SK-N-SH (cell line): Measurements from ENCODE around the gene TANC1. TPM values are rescaled to one million over a fixed set of nuclear protein-coding genes. Genes with fewer than 3 reads are reported as not detected.

Experiments
- CTCF ChIA-PET: fragments of 300-600, 350-600 bp; formaldehyde crosslinking; extraction: SDS; loops from one replicate; lab custom pipeline; 2021; lab: Yijun Ruan, JAX
- POLR2A ChIA-PET: fragments of 350-600 bp; sonication (Branson Sonifier 250); formaldehyde crosslinking; extraction: SDS; loops from one replicate; lab custom pipeline; 2020; ENCODE audit warnings: antibody characterized with exemption, inconsistent platforms; lab: Yijun Ruan, JAX
- DNase-seq: peaks from one replicate; pipeline ENCODE4 v3.0.0; 2012
- H2AFZ ChIP-seq: fragments of 200-600 bp; sonication (generic); 2 replicates; pipeline ENCODE4 v1.8.1; 2016; ENCODE audit warnings: antibody characterized with exemption, mild to moderate bottlenecking, low read depth
- H3F3A ChIP-seq: fragments of 200-600 bp; sonication (generic); replicated peaks from 2 replicates; pipeline ENCODE3; 2016; ENCODE audit warnings: antibody characterized with exemption, mild to moderate bottlenecking; ENCODE audit not compliant: insufficient read depth
- H3K27ac ChIP-seq, 2 experiments: fragments of 200-500 bp in 1 of 2; fragments of 200-600 bp in 1 of 2; sonication (Bioruptor generic) in 1 of 2; sonication (generic), shearing (Covaris generic) in 1 of 2; 2 replicates each; pipeline versions ENCODE4 v1.5.1 to v1.6.1; 2014 to 2016; ENCODE audit warnings: low read depth in 2 of 2, inconsistent platforms in 1 of 2, low read length in 1 of 2, mild to moderate bottlenecking in 1 of 2, mixed read lengths in 1 of 2
- H3K27me3 ChIP-seq: fragments of 200-600 bp; sonication (generic), shearing (Covaris generic); 2 replicates; pipeline ENCODE4 v1.6.1; 2016; ENCODE audit warnings: mixed run types; ENCODE audit not compliant: insufficient read depth
- H3K36me3 ChIP-seq, 2 experiments: fragments of 200-500 bp in 1 of 2; fragments of 200-600 bp in 1 of 2; sonication (Bioruptor generic) in 1 of 2; sonication (generic) in 1 of 2; replicated peaks in 1 of 2; 2 replicates each; pipeline versions ENCODE3 to v1.5.1; 2014 to 2016; ENCODE audit warnings: low read length in 1 of 2, mild to moderate bottlenecking in 1 of 2; ENCODE audit not compliant: insufficient read depth in 2 of 2, control insufficient read depth in 1 of 2
- H3K4me1 ChIP-seq, 2 experiments: fragments of 200-500 bp in 1 of 2; fragments of 200-600 bp in 1 of 2; sonication (Bioruptor generic) in 1 of 2; sonication (generic), shearing (Covaris generic) in 1 of 2; 2 replicates each; pipeline versions ENCODE4 v1.5.1 to v1.6.1; 2014 to 2016; ENCODE audit warnings: low read depth in 1 of 2, low read length in 1 of 2, mixed run types in 1 of 2; ENCODE audit not compliant: insufficient read depth in 2 of 2, control insufficient read depth in 1 of 2
- H3K4me2 ChIP-seq: fragments of 200-600 bp; sonication (generic), shearing (Covaris generic); 2 replicates; pipeline ENCODE4 v1.6.1; 2017; ENCODE audit warnings: mixed run types
- H3K4me3 ChIP-seq, 2 experiments: fragments of 200-500 bp in 1 of 2; fragments of 200-600 bp in 1 of 2; sonication (Bioruptor generic) in 1 of 2; sonication (generic), shearing (Covaris generic) in 1 of 2; 2 replicates each; pipeline versions ENCODE4 v1.5.1 to v1.8.1; 2014 to 2016; ENCODE audit warnings: low read depth in 2 of 2, inconsistent platforms in 1 of 2, low read length in 1 of 2, mild to moderate bottlenecking in 1 of 2, mixed read lengths in 1 of 2, moderate library complexity in 1 of 2
- H3K79me2 ChIP-seq: fragments of 200-600 bp; sonication (generic); 2 replicates; pipeline ENCODE4 v1.8.1; 2017; ENCODE audit warnings: mild to moderate bottlenecking; ENCODE audit not compliant: insufficient read depth
- H3K9ac ChIP-seq: fragments of 200-600 bp; sonication (generic); 2 replicates; pipeline ENCODE4 v1.6.1; 2017; ENCODE audit warnings: mixed run types
- H3K9me2 ChIP-seq: fragments of 200-600 bp; sonication (generic); 2 replicates; pipeline ENCODE4 v1.6.1; 2017; ENCODE audit warnings: mixed run types
- H3K9me3 ChIP-seq: fragments of 200-600 bp; sonication (generic); 2 replicates; pipeline ENCODE4 v1.6.1; 2017; ENCODE audit warnings: mixed run types, mild to moderate bottlenecking, moderate library complexity
- H4K20me1 ChIP-seq: fragments of 200-600 bp; sonication (generic); 2 replicates; pipeline ENCODE4 v1.6.1; 2017; ENCODE audit warnings: mild to moderate bottlenecking, mixed run types; ENCODE audit not compliant: insufficient read depth
- CHD2 ChIP-seq: fragments of 150-350 bp; IDR thresholded peaks from 2 replicates; pipeline ENCODE4 v1.6.1; 2018; ENCODE audit warnings: low read length; ENCODE audit not compliant: partially characterized antibody
- ELF1 ChIP-seq: IDR thresholded peaks from 2 replicates; pipeline ENCODE4 v1.4.0; 2012
- EP300 ChIP-seq, 2 experiments: IDR thresholded peaks; 2 replicates each; pipeline versions ENCODE4 v1.4.0 to v1.6.1; 2012; ENCODE audit warnings: borderline replicate concordance in 1 of 2, low read depth in 1 of 2, low read length in 1 of 2
- FOSL2 ChIP-seq: IDR thresholded peaks from 2 replicates; pipeline ENCODE4 v1.4.0; 2012; ENCODE audit warnings: low read depth, mild to moderate bottlenecking, moderate library complexity, borderline replicate concordance
- FOXJ3 ChIP-seq: sonication (generic); formaldehyde crosslinking; IDR thresholded peaks from 2 replicates; pipeline ENCODE4 v1.5.1; 2020; ENCODE audit warnings: mild to moderate bottlenecking, missing genetic modification reagents
- FOXM1 ChIP-seq: IDR thresholded peaks from 2 replicates; pipeline ENCODE4 v1.4.0; 2012; ENCODE audit warnings: low read depth, mild to moderate bottlenecking
- GABPA ChIP-seq: IDR thresholded peaks from 2 replicates; pipeline ENCODE4 v1.4.0; 2012; ENCODE audit warnings: low read depth, mild to moderate bottlenecking
- GATA2 ChIP-seq: sonication (generic); formaldehyde crosslinking; IDR thresholded peaks from 2 replicates; pipeline ENCODE4 v1.5.0; 2020; ENCODE audit warnings: mild to moderate bottlenecking, missing genetic modification reagents
- JUND ChIP-seq: IDR thresholded peaks from 2 replicates; pipeline ENCODE4 v1.4.0; 2012
- MEF2A ChIP-seq: IDR thresholded peaks from 2 replicates; pipeline ENCODE4 v1.4.0; 2012; ENCODE audit warnings: low read depth, borderline replicate concordance
- NRF1 ChIP-seq: IDR thresholded peaks from 2 replicates; pipeline ENCODE4 v1.6.1; 2012; ENCODE audit warnings: low read depth, mild to moderate bottlenecking, low read length
- POLR2AphosphoS5 ChIP-seq: IDR thresholded peaks from 2 replicates; pipeline ENCODE4 v1.6.1; 2012; ENCODE audit warnings: low read depth, low read length
- RAD21 ChIP-seq: IDR thresholded peaks from 2 replicates; pipeline ENCODE4 v1.6.1; 2012; ENCODE audit warnings: mild to moderate bottlenecking, low read length
- RCOR1 ChIP-seq: fragments of 150-350 bp; IDR thresholded peaks from 2 replicates; pipeline ENCODE4 v1.6.1; 2017; ENCODE audit warnings: antibody characterized with exemption, low read length
- RXRA ChIP-seq: IDR thresholded peaks from 2 replicates; pipeline ENCODE4 v1.4.0; 2012; ENCODE audit warnings: low read depth, mild to moderate bottlenecking, borderline replicate concordance
- SIN3A ChIP-seq: IDR thresholded peaks from 2 replicates; pipeline ENCODE4 v1.6.1; 2012; ENCODE audit warnings: low read depth, mild to moderate bottlenecking, low read length, moderate library complexity, borderline replicate concordance
- SMC3 ChIP-seq: IDR thresholded peaks from 2 replicates; pipeline ENCODE4 v1.6.1; 2012; ENCODE audit warnings: low read depth, low read length, improper control_type of control experiment
- TAF1 ChIP-seq: IDR thresholded peaks from 2 replicates; pipeline ENCODE4 v1.6.1; 2012; ENCODE audit warnings: low read depth, mild to moderate bottlenecking, low read length, moderate library complexity, borderline replicate concordance
- TCF12 ChIP-seq: IDR thresholded peaks from 2 replicates; pipeline ENCODE4 v1.4.0; 2012
- TEAD4 ChIP-seq: IDR thresholded peaks from 2 replicates; pipeline ENCODE4 v1.4.0; 2012; ENCODE audit warnings: mild to moderate bottlenecking, borderline replicate concordance; ENCODE audit not compliant: insufficient read depth
- WGBS: methylation state at CpG from one replicate; pipeline ENCODE4 v1.1.6; 2017; ENCODE audit warnings: low lambda C conversion rate; 5-methylcytosine and 5-hydroxymethylcytosine counted together
- polyA plus RNA-seq, 3 experiments: library from polyadenylated mRNA; depleted of rRNA; stranded (reverse); fragments of >200 nt; gene quantifications; 2 replicates each; pipeline ENCODE4 v1.2.3, GENCODE V29; 2012
- TF ChIP-seq, protein P1 (sequence below): fragments of 200-600 bp; sonication (generic); IDR thresholded peaks from 2 replicates; pipeline ENCODE4 v1.6.1; 2017; ENCODE audit warnings: antibody characterized with exemption, mild to moderate bottlenecking, moderate library complexity
- TF ChIP-seq, protein P2 (sequence below): IDR thresholded peaks from 2 replicates; pipeline ENCODE4 v1.4.0; 2012; ENCODE audit warnings: low read depth, borderline replicate concordance
- TF ChIP-seq, protein P3 (sequence below): IDR thresholded peaks from 2 replicates; pipeline ENCODE4; 2012

Gene TANC1
- polyA plus RNA-seq, 1 of the 3 experiments (the other 2 are of a cell fraction) = 19.2 TPM

DNA sequence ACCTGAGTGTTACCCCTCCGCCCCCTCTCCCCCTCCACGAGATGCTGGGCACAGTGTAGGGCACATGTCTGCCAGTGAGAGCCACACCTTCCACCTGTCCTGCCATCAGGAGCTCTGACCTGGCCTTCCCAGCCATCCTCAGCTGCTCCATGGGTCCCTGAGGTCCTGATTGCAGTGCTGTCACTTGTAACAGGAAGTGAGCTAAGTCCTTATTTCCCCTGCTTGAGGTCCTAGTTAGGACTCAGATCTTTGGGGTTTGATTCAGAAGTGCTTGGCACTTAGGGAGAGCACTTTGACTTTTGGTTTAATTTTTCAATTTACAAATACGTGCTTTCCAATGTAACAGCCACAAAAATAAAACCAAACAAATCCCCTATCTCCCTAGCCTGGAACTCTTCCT lies 192.5 kb downstream of the TANC1 start:
- ChIA-PET CTCF (interaction anchor here (1.1 kb wide), 1 partner anchor 42 kb away, joined by 4 read pairs; no protein-coding TSS in a partner anchor), POLR2A (no interaction called here)
- Histone ChIP-seq H3K4me1 (peaks cover 0 to 13% of the 10 kb centered on the region in 2 experiments; a peak in 2 of 4 replicates), H3K9me2 (no peaks in the 10 kb centered on the region), H3K27me3 (no peaks in the 10 kb centered on the region), H3K9ac (no peak overlapping the region), H3F3A (no peaks in the 10 kb centered on the region), H3K36me3 (peaks cover 12 to 54% of the 10 kb centered on the region in 2 experiments), H2AFZ (no peak overlapping the region), H3K27ac (peak overlapping the region in 1 of 2 experiments; percentile 24; a peak in 1 of 4 replicates), H3K4me2 (no peak overlapping the region), H3K9me3 (no peaks in the 10 kb centered on the region), H4K20me1 (no peaks in the 10 kb centered on the region), H3K79me2 (no peaks in the 10 kb centered on the region), H3K4me3 (no peak overlapping the region)
- DNase-seq = no peak
- TF ChIP-seq RXRA (no peak), EP300 (IDR thresholded peaks at IDR 0.05; ENCODE audit: borderline replicate concordance in 1 of 2, low read depth in 1 of 2, low read length in 1 of 2) (no peak), TAF1 (no peak), GATA2 (CRISPR knock-in tag) (no peak), GABPA (no peak), SIN3A (no peak), FOXJ3 (CRISPR knock-in tag) (no peak), MEF2A (no peak), TEAD4 (no peak)
- 94% methylated on average over 3 of the region's 3 CpGs for WGBS

DNA sequence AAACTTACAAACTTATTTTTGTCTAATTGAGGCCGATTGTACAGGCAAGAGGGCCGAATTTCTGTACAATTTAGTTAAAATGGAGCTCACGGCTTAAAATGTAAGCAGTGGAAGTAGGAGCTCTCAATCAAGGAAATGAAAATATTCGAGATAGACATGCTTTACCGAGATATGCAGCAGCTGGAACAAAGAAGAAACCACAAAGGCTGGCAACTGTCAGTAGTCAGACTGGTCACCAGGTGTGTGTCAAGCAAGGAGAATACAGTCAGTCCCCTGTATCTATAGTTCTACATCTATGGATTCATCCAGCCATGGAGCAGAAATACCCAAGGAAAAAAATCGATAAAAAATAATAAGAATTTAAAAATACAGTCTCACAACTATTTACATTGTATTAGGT lies 195.5 kb downstream of the TANC1 start:
- Histone ChIP-seq H3K27ac (no peak overlapping the region), H3K9me3 (no peaks in the 10 kb centered on the region), H3K27me3 (no peaks in the 10 kb centered on the region), H3F3A (no peaks in the 10 kb centered on the region), H3K9me2 (no peaks in the 10 kb centered on the region), H3K4me3 (no peak overlapping the region), H4K20me1 (no peaks in the 10 kb centered on the region), H3K79me2 (no peaks in the 10 kb centered on the region), H3K36me3 (peaks cover 16 to 45% of the 10 kb centered on the region in 2 experiments), H2AFZ (no peak overlapping the region), H3K4me2 (no peak overlapping the region), H3K9ac (no peak overlapping the region), H3K4me1 (peaks cover 0 to 16% of the 10 kb centered on the region in 2 experiments; a peak in 2 of 4 replicates)
- ChIA-PET CTCF (interaction anchor here (0.8 to 1.1 kb wide), 3 partner anchors 11 to 26 kb away, joined by 3 read pairs; no protein-coding TSS in a partner anchor), POLR2A (no interaction called here)
- no peak for DNase-seq
- TF ChIP-seq EP300 (IDR thresholded peaks at IDR 0.05; ENCODE audit: borderline replicate concordance in 1 of 2, low read depth in 1 of 2, low read length in 1 of 2) (no peak), SIN3A (no peak), TCF12 (no peak), NRF1 (no peak), RAD21 (no peak), ELF1 (no peak), FOXM1 (no peak), RCOR1 (no peak), SMC3 (no peak), CHD2 (no peak), POLR2AphosphoS5 (no peak), JUND (no peak), FOSL2 (no peak)
- TF ChIP-seq, protein P1, sequence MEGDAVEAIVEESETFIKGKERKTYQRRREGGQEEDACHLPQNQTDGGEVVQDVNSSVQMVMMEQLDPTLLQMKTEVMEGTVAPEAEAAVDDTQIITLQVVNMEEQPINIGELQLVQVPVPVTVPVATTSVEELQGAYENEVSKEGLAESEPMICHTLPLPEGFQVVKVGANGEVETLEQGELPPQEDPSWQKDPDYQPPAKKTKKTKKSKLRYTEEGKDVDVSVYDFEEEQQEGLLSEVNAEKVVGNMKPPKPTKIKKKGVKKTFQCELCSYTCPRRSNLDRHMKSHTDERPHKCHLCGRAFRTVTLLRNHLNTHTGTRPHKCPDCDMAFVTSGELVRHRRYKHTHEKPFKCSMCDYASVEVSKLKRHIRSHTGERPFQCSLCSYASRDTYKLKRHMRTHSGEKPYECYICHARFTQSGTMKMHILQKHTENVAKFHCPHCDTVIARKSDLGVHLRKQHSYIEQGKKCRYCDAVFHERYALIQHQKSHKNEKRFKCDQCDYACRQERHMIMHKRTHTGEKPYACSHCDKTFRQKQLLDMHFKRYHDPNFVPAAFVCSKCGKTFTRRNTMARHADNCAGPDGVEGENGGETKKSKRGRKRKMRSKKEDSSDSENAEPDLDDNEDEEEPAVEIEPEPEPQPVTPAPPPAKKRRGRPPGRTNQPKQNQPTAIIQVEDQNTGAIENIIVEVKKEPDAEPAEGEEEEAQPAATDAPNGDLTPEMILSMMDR = no peak
- TF ChIP-seq, protein P2, sequence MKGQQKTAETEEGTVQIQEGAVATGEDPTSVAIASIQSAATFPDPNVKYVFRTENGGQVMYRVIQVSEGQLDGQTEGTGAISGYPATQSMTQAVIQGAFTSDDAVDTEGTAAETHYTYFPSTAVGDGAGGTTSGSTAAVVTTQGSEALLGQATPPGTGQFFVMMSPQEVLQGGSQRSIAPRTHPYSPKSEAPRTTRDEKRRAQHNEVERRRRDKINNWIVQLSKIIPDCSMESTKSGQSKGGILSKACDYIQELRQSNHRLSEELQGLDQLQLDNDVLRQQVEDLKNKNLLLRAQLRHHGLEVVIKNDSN = no peak
- TF ChIP-seq, protein P3, sequence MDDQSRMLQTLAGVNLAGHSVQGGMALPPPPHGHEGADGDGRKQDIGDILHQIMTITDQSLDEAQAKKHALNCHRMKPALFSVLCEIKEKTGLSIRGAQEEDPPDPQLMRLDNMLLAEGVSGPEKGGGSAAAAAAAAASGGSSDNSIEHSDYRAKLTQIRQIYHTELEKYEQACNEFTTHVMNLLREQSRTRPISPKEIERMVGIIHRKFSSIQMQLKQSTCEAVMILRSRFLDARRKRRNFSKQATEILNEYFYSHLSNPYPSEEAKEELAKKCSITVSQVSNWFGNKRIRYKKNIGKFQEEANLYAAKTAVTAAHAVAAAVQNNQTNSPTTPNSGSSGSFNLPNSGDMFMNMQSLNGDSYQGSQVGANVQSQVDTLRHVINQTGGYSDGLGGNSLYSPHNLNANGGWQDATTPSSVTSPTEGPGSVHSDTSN = no peak
- WGBS = 88% methylated on average over 6 of the region's 6 CpGs
